Parathyroid adenoma (tissue), 2 donors: ENCODE results near the gene STIM2.
"Not testable (repeated sequence)": the region's sequence is repeated elsewhere in the genome, so short reads cannot be mapped to it uniquely, and the experiment has no call there.

Source experiments
- H2AFZ ChIP-seq: fragments of 300-600 bp; sonication (generic); one replicate; pipeline ENCODE4 v1.7.0; 2017; ENCODE audit warnings: antibody characterized with exemption, mild to moderate bottlenecking
- H3K27ac ChIP-seq: fragments of 300-600 bp; sonication (generic); one replicate; pipeline ENCODE4 v1.7.0; 2017
- H3K27me3 ChIP-seq: fragments of 300-600 bp; sonication (generic); one replicate; pipeline ENCODE4 v1.7.0; 2017; ENCODE audit warnings: low read length; ENCODE audit not compliant: control insufficient read depth, insufficient read depth
- H3K36me3 ChIP-seq: fragments of 300-600 bp; sonication (generic); one replicate; pipeline ENCODE4 v1.7.0; 2017; ENCODE audit warnings: low read length; ENCODE audit not compliant: control insufficient read depth, insufficient read depth
- H3K4me1 ChIP-seq: fragments of 300-600 bp; sonication (generic); one replicate; pipeline ENCODE4 v1.7.0; 2017; ENCODE audit warnings: control low read depth
- H3K4me2 ChIP-seq: fragments of 300-600 bp; sonication (generic); one replicate; pipeline ENCODE4 v1.7.0; 2017; ENCODE audit warnings: low read length
- H3K4me3 ChIP-seq: fragments of 300-600 bp; sonication (generic); one replicate; pipeline ENCODE4 v1.7.0; 2017; ENCODE audit warnings: low read depth, low read length
- H3K79me2 ChIP-seq: fragments of 300-600 bp; sonication (generic); one replicate; pipeline ENCODE4 v1.7.0; 2017; ENCODE audit warnings: control low read depth
- H3K9ac ChIP-seq: fragments of 300-600 bp; sonication (generic); one replicate; pipeline ENCODE4 v1.7.0; 2017; ENCODE audit warnings: mild to moderate bottlenecking
- H3K9me3 ChIP-seq: fragments of 300-600 bp; sonication (generic); one replicate; pipeline ENCODE4 v1.7.0; 2017; ENCODE audit warnings: low read length; ENCODE audit not compliant: control insufficient read depth
- CTCF ChIP-seq: fragments of 300-600 bp; sonication (generic); IDR thresholded peaks from one replicate; pipeline ENCODE4 v1.7.0; 2017; ENCODE audit warnings: antibody characterized with exemption, mild to moderate bottlenecking
- donor health status: primary hyperparathyroidism.

STIM2 gene

DNA sequence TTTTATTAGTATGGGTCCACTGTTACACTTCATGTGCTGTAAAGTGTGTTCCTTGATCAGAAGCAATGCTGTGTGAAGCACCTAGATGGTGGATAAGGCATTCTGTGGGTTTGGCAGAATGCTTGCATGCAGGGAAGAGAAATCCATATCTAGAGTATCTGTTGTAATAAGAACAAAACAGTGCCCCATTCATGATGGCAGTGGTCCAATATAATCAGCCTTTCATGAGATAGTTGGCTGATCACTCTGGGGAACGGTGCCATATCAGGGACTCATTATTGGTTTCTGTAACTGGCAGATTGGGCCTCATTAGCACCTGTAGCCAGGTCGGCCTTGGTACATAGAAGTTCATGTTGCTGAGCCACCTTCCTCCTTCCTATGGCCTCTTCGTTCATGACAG is 28.7 kb downstream of the STIM2 start:
- H3K79me2 ChIP-seq: no peaks in the 10 kb centered on the region
- no peaks in the 10 kb centered on the region for H3K36me3 ChIP-seq
- no peak for TF ChIP-seq CTCF
- H3K27me3 ChIP-seq: no peaks in the 10 kb centered on the region
- H3K4me1 ChIP-seq: no peaks in the 10 kb centered on the region
- no peak overlapping the region for H3K9ac ChIP-seq
- H3K27ac ChIP-seq: no peak overlapping the region
- no peak overlapping the region for H3K4me2 ChIP-seq
- no peak overlapping the region for H2AFZ ChIP-seq
- no peaks in the 10 kb centered on the region for H3K9me3 ChIP-seq
- no peak overlapping the region for H3K4me3 ChIP-seq

GRCh38 chr4:26891054-26891453 is 30.4 kb downstream of the STIM2 start:
- TF ChIP-seq CTCF: no peak
- Histone ChIP-seq H3K27ac (no peak overlapping the region), H3K9me3 (no peaks in the 10 kb centered on the region), H3K9ac (no peak overlapping the region), H3K27me3 (no peaks in the 10 kb centered on the region), H3K4me3 (no peak overlapping the region), H3K4me2 (no peak overlapping the region), H3K79me2 (no peaks in the 10 kb centered on the region), H3K36me3 (no peaks in the 10 kb centered on the region), H3K4me1 (no peaks in the 10 kb centered on the region), H2AFZ (no peak overlapping the region)

GRCh38 chr4:26891867-26892266 is 31.2 kb downstream of the STIM2 start:
- TF ChIP-seq CTCF: no peak
- no peak overlapping the region for H3K4me2 ChIP-seq
- no peak overlapping the region for H3K9ac ChIP-seq
- no peaks in the 10 kb centered on the region for H3K4me1 ChIP-seq
- H3K4me3 ChIP-seq: no peak overlapping the region
- H3K79me2 ChIP-seq: no peaks in the 10 kb centered on the region
- H3K27me3 ChIP-seq: no peaks in the 10 kb centered on the region
- no peak overlapping the region for H3K27ac ChIP-seq
- no peak overlapping the region for H2AFZ ChIP-seq
- no peaks in the 10 kb centered on the region for H3K36me3 ChIP-seq
- no peaks in the 10 kb centered on the region for H3K9me3 ChIP-seq

GRCh38 chr4:26892480-26893150 is 32.0 kb downstream of the STIM2 start:
- H3K36me3 ChIP-seq: no peaks in the 10 kb centered on the region
- H3K4me3 ChIP-seq: no peak overlapping the region
- no peak overlapping the region for H3K4me2 ChIP-seq
- no peak overlapping the region for H3K27ac ChIP-seq
- TF ChIP-seq CTCF: no peak
- no peak overlapping the region for H2AFZ ChIP-seq
- H3K9me3 ChIP-seq: no peaks in the 10 kb centered on the region
- no peak overlapping the region for H3K9ac ChIP-seq
- no peaks in the 10 kb centered on the region for H3K27me3 ChIP-seq
- no peaks in the 10 kb centered on the region for H3K79me2 ChIP-seq
- H3K4me1 ChIP-seq: no peaks in the 10 kb centered on the region

DNA sequence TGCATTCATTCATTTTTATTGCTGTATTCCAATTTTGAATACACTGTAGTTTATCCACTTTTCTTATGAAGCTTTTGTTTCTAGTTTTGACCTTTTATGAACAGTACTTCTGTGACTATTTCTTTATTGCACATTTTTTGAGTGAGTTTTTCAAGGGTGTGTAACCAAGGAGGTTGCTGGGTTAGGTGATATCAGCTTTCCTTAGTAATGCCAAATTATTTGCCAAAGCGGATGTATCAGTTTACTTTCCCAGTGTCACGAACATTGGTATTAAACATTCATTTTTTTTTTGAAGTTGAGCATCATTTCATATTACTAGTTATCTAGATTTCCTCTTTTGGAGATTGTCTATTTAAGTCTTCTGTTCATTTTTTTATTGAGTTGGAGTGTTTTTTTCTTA is 32.9 kb downstream of the STIM2 start:
- Histone ChIP-seq H2AFZ (no peak overlapping the region), H3K36me3 (no peaks in the 10 kb centered on the region), H3K27me3 (no peaks in the 10 kb centered on the region), H3K79me2 (no peaks in the 10 kb centered on the region), H3K4me1 (no peaks in the 10 kb centered on the region), H3K27ac (no peak overlapping the region), H3K4me2 (no peak overlapping the region), H3K9me3 (no peaks in the 10 kb centered on the region), H3K4me3 (no peak overlapping the region), H3K9ac (no peak overlapping the region)
- no peak for TF ChIP-seq CTCF

DNA sequence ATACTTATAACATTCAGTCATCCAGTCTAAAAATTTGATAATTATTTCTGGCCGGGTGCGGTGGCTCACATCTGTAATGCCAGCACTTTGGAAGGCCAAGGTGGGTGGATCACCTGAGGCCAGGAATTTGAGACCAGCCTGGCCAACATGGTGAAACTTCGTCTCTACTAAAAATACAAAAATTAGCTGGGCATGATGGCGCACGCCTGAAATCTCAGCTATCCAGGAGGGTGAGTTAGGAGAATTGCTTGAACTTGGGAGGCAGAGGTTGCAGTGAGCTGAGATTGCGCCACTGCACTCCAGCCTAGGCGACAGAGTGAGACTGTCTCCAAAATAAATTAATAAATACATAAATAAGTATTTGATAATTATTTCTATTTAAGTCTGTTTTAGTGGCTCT is 34.2 kb downstream of the STIM2 start:
- H3K27me3 ChIP-seq, H3K9me3 ChIP-seq, H3K79me2 ChIP-seq, H3K27ac ChIP-seq, H3K4me3 ChIP-seq, H2AFZ ChIP-seq, H3K9ac ChIP-seq, H3K4me2 ChIP-seq, H3K36me3 ChIP-seq, H3K4me1 ChIP-seq: not testable (repeated sequence)
